HG02885 (cell line): Measurements from ENCODE around the gene UBXN4.
"Not testable (repeated sequence)": the region's sequence is repeated elsewhere in the genome, so short reads cannot be mapped to it uniquely, and the experiment has no call there.

Experiments
- ATAC-seq: cut with Tn5 transposase; IDR thresholded peaks from one replicate; pipeline ENCODE4 v1.9.1; 2021; ENCODE audit warnings: mild to moderate bottlenecking; ENCODE audit not compliant: unreplicated experiment, poor library complexity

UBXN4 gene

DNA sequence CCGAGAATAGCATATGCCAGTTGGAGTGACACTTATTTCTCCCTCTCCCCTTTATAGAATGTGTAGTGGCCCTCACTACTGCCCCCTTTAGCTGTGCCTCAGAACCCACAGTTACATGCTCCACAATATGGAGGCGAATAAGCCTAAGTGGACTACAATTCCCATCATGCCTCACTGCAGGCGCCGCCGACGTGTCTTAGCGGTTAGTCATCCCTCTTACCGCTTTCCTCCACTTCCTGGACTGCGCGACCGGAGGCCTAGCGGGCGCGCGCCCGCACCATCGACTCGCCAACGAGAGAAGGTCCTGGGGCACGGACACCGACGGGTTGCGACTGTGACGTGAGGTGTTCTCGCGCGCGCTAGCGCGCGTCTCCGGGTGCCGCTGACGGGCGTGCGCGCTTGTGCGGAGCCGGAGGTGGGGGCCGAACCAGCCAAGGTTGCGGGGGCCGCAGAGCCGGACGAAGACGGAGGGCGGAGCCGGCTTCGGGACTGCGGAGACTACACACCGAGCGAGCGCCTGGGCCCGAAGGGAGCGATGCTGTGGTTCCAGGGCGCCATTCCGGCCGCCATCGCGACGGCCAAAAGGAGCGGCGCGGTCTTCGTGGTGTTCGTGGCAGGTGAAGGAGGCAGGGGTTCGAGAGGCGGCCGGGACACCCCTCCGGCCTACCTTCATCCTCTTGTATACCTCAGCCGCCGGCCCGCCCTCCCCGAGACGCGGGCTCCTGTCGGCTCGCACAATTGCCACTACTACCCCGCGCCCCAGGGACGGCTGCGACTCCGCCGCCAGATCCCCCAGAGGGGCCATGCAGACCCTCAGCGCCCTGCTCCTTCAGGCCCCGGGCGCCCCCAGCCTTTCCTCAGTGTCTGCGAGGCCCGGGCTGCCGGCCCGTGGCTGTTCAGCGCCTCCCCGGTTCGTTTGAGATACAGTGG lies at the start of gene UBXN4:
UBXN4 (plus strand) TSS at position 461 of the 930 bp plus-strand sequence; CDS start at position 536, 75 bp downstream.
- peak; percentile 92 for ATAC-seq

DNA sequence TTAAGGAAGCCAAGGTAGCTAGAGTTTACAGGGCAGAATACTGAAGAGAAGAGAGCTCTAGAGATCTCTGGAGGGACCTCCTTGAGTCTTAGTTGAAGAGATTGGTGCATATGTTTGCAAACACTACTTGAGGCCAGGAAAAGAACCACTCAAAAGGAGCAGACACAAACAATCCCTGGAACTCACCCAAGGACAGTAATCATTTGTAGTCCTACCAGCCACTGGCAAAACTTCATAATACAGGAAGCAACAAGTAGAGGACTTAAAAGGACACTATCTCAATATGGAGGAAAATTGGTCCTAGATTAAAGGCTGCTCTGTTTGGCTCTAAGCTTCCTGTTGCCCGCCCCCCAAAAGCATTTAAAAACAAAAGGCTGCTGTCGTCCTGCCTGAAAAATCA lies 46.9 kb upstream of the UBXN4 start:
- no peak for ATAC-seq

GRCh38 chr2:135698838-135699237 lies 42.8 kb upstream of the UBXN4 start:
- ATAC-seq: no peak

GRCh38 chr2:135701442-135701841 lies 40.2 kb upstream of the UBXN4 start:
- no peak for ATAC-seq

DNA sequence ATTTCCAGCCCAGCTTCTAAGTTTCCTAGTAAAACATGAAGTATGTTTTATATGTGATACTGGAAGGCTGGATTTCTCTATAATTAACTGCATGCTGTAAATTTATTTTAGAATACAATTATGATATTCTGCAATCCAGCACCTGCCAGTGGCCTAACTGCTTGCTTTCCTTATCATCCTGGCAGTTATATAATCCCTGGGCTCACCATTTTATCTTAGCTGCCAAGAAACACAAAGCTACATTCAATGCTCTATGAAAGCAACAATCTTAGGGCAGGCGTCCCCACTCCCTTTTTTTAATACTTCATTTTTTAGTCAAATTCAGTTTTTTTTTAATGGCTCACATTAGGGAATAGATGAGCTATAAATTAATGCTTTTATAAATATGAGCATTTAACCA lies 38.4 kb upstream of the UBXN4 start:
- no peak for ATAC-seq

- ATAC-seq: not testable (repeated sequence)
Observed at GRCh38 chr2:135704075-135704474, 37.6 kb upstream of the UBXN4 start.

- no peak for ATAC-seq
Observed at GRCh38 chr2:135708159-135708558, 33.5 kb upstream of the UBXN4 start.

GRCh38 chr2:135709992-135710391 lies 31.7 kb upstream of the UBXN4 start:
- peak; percentile 52 for ATAC-seq

DNA sequence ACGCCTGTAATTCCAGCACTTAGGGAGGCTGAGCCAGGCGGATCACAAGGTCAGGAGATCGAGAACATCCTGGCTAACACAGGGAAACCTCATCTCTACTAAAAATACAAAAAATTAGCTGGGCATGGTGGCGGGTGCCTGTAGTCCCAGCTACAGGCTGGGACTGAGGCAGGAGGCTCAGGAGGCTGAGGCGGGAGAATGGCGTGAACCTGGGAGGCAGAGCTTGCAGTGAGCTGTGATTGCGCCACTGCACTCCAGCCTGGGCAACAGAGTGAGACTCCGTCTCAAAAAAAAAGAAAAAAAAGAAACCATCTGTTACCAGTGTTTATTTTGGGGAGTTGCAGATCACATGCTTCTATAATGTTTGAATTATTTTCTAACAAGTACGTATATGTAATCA lies 26.6 kb upstream of the UBXN4 start:
- not testable (repeated sequence) for ATAC-seq

DNA sequence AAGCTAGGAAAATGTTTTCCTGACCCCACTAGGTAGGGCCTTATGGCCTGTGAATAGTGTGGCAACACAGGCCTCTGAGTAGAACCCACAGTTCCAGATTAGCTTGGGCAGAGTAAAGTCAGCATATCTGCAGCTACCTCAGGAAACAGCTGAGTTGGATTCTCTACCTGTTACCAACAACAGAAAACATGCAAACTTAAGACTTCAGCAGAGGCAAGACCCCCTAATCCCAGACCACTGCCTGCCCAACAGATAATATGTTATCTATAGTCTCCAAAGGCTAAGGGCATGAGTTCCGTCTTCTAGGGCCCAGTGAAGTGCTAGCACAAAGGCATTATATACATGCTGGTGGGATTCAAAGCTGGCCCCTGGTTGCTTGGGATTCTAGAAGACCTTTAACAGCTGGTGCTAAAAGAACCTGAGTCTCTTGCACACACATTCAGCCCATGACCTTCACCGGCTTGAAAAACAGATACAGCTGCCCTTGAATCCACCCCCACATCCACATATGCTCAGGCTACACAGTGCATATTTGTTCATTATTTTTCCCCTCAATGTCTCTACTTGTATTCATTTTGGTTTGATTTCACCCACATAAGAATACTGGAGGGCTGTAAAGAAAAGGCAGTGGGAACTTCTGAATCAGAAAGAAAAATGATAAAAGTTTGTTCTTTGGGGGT lies 13.5 kb upstream of the UBXN4 start:
- no peak for ATAC-seq

DNA sequence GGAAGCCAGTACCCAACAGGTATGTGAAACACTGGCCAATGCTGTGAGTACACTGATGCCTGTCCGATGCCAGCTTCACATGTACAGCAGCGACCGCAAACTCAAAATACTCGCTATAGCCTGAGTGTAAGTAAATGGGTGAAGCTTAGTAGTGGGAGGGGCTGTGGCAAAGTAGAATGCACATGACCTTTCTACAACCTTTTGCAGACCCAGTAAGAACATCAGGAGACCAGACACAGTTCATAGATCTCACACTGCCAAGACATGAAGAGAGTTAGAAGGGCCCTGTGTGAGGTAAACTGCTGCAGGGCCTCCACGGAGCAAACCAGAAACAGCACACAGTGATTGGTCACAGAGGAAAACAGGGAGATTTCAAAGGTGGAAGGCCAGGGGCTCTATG lies 9.1 kb upstream of the UBXN4 start:
- ATAC-seq: no peak

DNA sequence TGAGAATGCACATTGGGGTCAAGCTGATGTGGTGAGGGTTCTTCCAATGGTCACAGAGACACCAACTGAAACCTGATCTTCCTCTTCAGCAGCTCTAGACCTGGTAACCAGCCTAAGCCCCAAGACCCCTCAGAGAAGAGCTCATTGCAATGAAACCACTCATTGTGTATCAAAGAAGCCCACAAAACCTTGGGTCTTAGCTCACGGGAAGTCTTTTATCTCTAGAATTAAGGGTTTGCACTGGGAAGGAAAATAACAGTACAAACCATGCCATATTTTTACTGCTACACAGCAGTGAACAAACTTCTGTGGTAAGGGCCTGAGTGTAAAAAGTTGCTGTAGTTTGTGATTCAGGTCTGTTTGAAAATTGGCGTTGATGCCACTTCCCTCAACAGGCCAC lies 8.6 kb upstream of the UBXN4 start:
- ATAC-seq: no peak

- ATAC-seq: no peak
Observed at GRCh38 chr2:135736546-135736945, 5.1 kb upstream of the UBXN4 start.

- ATAC-seq: no peak
Observed at GRCh38 chr2:135740206-135740605, 1.4 kb upstream of the UBXN4 start.

DNA sequence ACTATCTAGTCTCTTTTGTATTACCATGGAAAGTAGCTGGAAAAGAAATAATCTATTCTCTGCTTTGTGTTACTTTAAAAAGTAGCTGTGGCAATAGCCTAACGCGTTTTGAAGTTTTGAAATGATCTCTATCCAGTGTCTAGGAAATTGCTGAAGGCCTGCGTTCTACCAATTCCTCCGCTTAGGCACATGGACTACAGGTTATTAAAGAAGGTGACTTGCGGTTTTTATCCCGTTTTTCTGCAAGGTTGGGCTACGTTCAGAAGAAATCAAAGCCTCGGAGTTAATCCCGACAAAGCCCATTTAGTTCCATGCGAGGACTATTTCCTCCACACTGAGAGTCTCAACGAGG lies 636 bp upstream of the UBXN4 start:
- ATAC-seq: no peak

- ATAC-seq: peak; percentile 20
Observed at GRCh38 chr2:135742325-135742757, 686 bp downstream of the UBXN4 start.

DNA sequence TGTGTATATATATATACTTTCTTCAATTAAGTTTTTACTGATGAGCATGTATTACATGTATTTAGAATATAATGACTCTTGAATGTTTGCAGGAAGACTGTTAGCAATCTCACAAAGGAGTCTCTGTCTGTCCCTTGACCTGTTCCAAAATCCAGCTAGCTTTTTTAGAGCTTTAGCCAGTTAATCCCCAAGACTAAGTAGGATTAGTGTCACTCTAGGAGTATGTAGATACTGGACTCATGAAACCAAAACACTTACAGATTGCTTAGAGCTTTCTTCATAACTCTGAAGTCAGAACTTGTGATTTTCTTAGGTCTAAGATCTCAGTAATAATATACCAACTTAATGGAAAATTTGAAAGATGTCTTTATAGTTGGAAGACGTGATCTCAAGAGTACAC lies 2.2 kb downstream of the UBXN4 start:
- no peak for ATAC-seq

DNA sequence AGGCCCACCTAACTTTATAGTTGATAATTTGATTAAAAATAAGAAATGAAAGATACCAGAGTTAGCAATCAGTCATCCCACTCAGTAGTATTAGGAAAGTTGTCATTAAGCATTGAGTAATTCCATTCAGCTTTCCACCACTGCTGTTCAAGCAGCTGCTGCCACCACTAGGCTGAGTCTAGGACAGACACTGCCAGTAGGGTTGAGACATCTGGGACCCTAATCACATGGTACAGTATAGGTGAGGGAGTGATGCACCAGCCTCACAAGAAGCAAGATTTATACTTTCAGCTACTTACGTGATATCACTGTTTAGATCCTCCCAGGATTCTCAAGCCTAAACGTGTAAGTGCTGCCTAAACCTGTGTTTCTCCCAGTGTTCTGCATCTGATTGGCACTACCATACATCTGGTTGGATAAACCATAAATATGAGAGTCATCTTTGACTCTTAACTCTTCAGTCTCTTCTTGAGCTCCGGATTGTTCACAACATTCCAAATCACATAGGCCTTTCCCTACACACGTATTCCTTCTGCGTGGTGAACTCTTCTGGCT lies 3.2 kb downstream of the UBXN4 start:
- ATAC-seq: no peak

DNA sequence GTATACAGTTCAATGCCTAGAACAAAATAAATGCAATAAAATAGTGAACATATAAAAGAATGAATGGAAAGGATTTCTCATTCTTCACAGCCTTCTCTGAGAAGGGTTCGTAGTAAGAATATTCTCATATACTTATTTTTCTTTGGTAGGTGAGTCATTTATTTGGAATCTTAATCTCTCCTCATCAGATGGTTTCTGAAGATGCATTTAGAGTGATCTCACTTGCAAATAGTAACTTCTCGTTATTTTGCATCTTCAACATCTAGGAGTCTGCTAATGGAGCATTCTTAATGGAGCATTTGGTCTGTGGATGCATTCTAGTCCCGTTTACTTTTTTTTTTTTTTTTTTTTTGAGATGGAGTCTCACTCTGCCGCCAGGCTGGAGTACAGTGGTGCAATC lies 3.9 kb downstream of the UBXN4 start:
- ATAC-seq: no peak

DNA sequence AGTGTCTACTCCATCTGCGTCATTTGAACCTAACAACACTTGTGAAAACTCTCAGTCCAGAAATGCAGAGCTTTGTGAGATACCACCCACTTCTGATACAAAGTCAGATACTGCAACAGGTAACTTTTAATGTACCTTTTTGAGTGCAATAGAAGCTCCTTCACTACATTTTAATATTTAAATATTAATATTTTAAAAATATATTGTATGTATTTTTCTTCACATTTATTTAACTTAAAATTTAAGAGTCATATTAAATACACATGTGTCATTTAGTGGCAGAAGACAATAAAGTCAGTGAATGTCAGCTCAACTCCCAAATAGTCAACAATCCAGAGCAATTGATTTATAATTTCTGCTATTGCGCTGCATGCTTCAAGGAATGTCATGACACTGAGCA lies 13.9 kb downstream of the UBXN4 start:
- no peak for ATAC-seq

DNA sequence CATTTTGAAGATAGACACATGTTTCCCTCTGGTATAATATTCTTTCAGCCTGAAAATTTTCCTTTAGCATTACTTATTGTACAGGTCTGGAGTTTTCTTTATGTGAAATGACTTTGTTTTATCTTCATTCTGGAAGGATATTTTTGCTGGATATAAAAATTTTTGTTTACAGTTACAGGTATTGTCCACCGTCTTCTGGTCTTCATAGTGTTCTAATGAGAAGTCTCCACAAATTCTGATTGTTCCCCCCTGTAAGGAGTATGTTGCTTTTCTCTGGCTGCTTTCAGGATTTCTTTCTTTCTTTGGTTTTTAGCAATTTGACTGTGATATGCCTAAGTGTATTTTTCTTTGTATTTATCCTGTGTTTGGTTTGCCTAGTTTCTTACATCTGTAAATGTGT lies 15.0 kb downstream of the UBXN4 start:
- ATAC-seq: no peak
